Lung (tissue), 12 donors: ENCODE measurements around the gene TFAP2E. TPM values are rescaled to one million over a fixed set of nuclear protein-coding genes. Genes with fewer than 3 reads are reported as not detected.

Experiments
- ATAC-seq: fragments of 200-7000 bp; cut with Tn5 transposase; one replicate; pipeline ENCODE4 v1.9.1; 2020; ENCODE audit warnings: moderate number of reproducible peaks; ENCODE audit not compliant: insufficient read depth, low FRiP score
- DNase-seq, 3 donors: peaks; one replicate each; pipeline ENCODE4 v3.0.0-alpha.2; 2013 to 2017
- H3K27ac ChIP-seq, 2 donors: one replicate each; pipeline ENCODE4 v1.5.1; 2013; ENCODE audit warnings: mild to moderate bottlenecking in 2 of 2, moderate library complexity in 2 of 2, control low read depth in 1 of 2, inconsistent platforms in 1 of 2, low read depth in 1 of 2, low read length in 1 of 2
- H3K27me3 ChIP-seq, 3 donors: one replicate each; pipeline ENCODE4 v1.5.1; 2013; ENCODE audit warnings: low read length in 2 of 3; ENCODE audit not compliant: control insufficient read depth in 3 of 3, insufficient read depth in 3 of 3
- H3K36me3 ChIP-seq, 4 donors: one replicate each; pipeline ENCODE4 v1.5.1; 2013; ENCODE audit warnings: low read length in 4 of 4, mild to moderate bottlenecking in 1 of 4, moderate library complexity in 1 of 4; ENCODE audit not compliant: control insufficient read depth in 4 of 4, insufficient read depth in 4 of 4
- H3K4me1 ChIP-seq, 5 donors: one replicate each; pipeline ENCODE4 v1.5.1; 2013; ENCODE audit warnings: low read length in 5 of 5, mild to moderate bottlenecking in 2 of 5, moderate library complexity in 1 of 5; ENCODE audit not compliant: control insufficient read depth in 5 of 5, insufficient read depth in 5 of 5
- H3K4me3 ChIP-seq: one replicate; pipeline ENCODE4 v1.5.1; 2013; ENCODE audit warnings: mild to moderate bottlenecking, control low read depth, moderate library complexity
- H3K9ac ChIP-seq, 2 donors: one replicate each; pipeline ENCODE4 v1.5.1; 2013; ENCODE audit warnings: low read length in 2 of 2, control low read depth in 1 of 2; ENCODE audit not compliant: insufficient read depth in 1 of 2
- H3K9me3 ChIP-seq, 4 donors: one replicate each; pipeline ENCODE4 v1.5.1; 2013; ENCODE audit warnings: low read length in 3 of 4, mild to moderate bottlenecking in 1 of 4, moderate library complexity in 1 of 4; ENCODE audit not compliant: control insufficient read depth in 4 of 4, insufficient read depth in 3 of 4
- WGBS, 2 donors: extraction: QIAGEN DNeasy Blood & Tissue Kit; methylation state at CpG; one replicate each; pipeline ENCODE4 v1.1.7; 2013; 5-methylcytosine and 5-hydroxymethylcytosine counted together
- polyA plus RNA-seq, 2 donors: library from polyadenylated mRNA; stranded (reverse); fragments of 200-250 nt; gene quantifications; one replicate each; pipeline ENCODE4 v1.2.1, GENCODE V29; 2013
- total RNA-seq, 2 donors: library from RNA; depleted of rRNA in 1 of 2; stranded (reverse); fragments of >200 nt in 1 of 2; gene quantifications; one replicate each; pipeline ENCODE4 v1.2.1, GENCODE V29; 2014 to 2021
- TF ChIP-seq, protein P1 (sequence below): IDR thresholded peaks from 2 replicates; pipeline ENCODE4 v1.5.1; 2012; ENCODE audit warnings: mild to moderate bottlenecking; ENCODE audit errors: control extremely low read depth, extremely low read depth
- donor health status: control.
- donor health status: control.
- donor health status: Bipolar disorder and iron deficiency.
- donor health status: healthy.
- donor health status: DM: yes; HTN: yes; CAD: no.

Gene TFAP2E
- total and polyA plus RNA-seq, 4 donors: 1.4 to 2.5 (median 1.9) TPM

- H3K4me3 ChIP-seq: no peak overlapping the region
These were observed 26.5 kb upstream of the TFAP2E start for GRCh38 chr1:35546614-35547013.

DNA sequence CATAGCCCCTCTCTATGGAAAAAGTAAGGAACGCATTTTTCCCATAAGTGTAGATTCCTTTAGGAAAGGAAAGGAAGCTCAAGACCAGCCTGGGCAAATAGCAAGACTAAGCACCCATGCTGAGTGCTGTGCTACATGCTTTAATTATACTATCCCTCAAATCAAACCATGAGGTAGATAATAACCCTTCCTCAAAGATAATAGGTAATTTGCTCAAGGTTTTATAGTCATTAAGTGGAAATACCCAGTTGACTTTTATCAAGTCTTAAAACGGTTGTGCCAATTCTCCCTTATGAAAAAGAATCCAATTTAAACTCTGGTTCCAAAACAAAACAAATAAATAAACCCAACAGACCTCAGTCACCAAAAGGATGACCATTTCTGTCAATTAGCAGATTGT, 19.3 kb upstream of the TFAP2E start:
- WGBS, 2 donors: 62 to 82% methylated on average over 2 of the region's 2 CpGs

More at GRCh38 chr1:35546614-35547013, 26.5 kb upstream of the TFAP2E start:
- Histone ChIP-seq H3K36me3 (peaks cover 4 to 23% (median 9%) of the 10 kb centered on the region in 4 donors), H3K27ac (no peak overlapping the region), H3K9ac (no peak overlapping the region), H3K27me3 (no peaks in the 10 kb centered on the region), H3K4me1 (peaks cover 0 to 17% (median 0%) of the 10 kb centered on the region in 5 donors), H3K9me3 (no peaks in the 10 kb centered on the region)
- WGBS, 2 donors: 94 to 97% methylated on average over 1 of the region's 1 CpG
- TF ChIP-seq, protein P1, sequence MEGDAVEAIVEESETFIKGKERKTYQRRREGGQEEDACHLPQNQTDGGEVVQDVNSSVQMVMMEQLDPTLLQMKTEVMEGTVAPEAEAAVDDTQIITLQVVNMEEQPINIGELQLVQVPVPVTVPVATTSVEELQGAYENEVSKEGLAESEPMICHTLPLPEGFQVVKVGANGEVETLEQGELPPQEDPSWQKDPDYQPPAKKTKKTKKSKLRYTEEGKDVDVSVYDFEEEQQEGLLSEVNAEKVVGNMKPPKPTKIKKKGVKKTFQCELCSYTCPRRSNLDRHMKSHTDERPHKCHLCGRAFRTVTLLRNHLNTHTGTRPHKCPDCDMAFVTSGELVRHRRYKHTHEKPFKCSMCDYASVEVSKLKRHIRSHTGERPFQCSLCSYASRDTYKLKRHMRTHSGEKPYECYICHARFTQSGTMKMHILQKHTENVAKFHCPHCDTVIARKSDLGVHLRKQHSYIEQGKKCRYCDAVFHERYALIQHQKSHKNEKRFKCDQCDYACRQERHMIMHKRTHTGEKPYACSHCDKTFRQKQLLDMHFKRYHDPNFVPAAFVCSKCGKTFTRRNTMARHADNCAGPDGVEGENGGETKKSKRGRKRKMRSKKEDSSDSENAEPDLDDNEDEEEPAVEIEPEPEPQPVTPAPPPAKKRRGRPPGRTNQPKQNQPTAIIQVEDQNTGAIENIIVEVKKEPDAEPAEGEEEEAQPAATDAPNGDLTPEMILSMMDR: no peak
- ATAC-seq (no peak), DNase-seq (no peak)

GRCh38 chr1:35554266-35555211, 18.6 kb upstream of the TFAP2E start:
- Histone ChIP-seq H3K9ac (no peak overlapping the region), H3K27ac (no peak overlapping the region), H3K9me3 (no peaks in the 10 kb centered on the region), H3K36me3 (peaks cover 4 to 12% (median 7%) of the 10 kb centered on the region in 4 donors), H3K27me3 (no peaks in the 10 kb centered on the region), H3K4me3 (no peak overlapping the region), H3K4me1 (peaks cover 0 to 54% (median 26%) of the 10 kb centered on the region in 5 donors)
- WGBS, 2 donors: 50 to 71% methylated on average over 7 of the region's 7 CpGs
- TF ChIP-seq, protein P1: no peak
- ATAC-seq (no peak), DNase-seq (peak in 2 of 3 donors; percentile 40 to 57)

More for the DNA sequence above, 19.3 kb upstream of the TFAP2E start:
- H3K9me3 ChIP-seq: no peaks in the 10 kb centered on the region
- ATAC-seq: no peak
- H3K27me3 ChIP-seq: no peaks in the 10 kb centered on the region
- no peak overlapping the region for H3K27ac ChIP-seq
- no peak for DNase-seq
- no peak overlapping the region for H3K4me3 ChIP-seq
- TF ChIP-seq, protein P1: no peak
- H3K36me3 ChIP-seq: peaks cover 5 to 12% (median 9%) of the 10 kb centered on the region in 4 donors
- H3K4me1 ChIP-seq: peaks cover 0 to 48% (median 26%) of the 10 kb centered on the region in 5 donors
- H3K9ac ChIP-seq: peak overlapping the region in 1 of 2 donors; percentile 17
